Activated CD8-positive, alpha-beta T cell treated with anti-CD3 and anti-CD28 coated beads for 36 hours (primary cell): ENCODE data around the gene L3MBTL4. TPM values are rescaled to one million over a fixed set of nuclear protein-coding genes. Genes with fewer than 3 reads are reported as not detected.

Source experiments
- ATAC-seq: fragments of 200-7000 bp; cut with Tn5 transposase; one replicate; pipeline ENCODE4 v1.10.0; 2021; ENCODE audit warnings: mild to moderate bottlenecking, moderate library complexity
- CTCF ChIA-PET: fragments of 350-600 bp; sonication (Branson Sonifier 250); formaldehyde crosslinking; loops from one replicate; lab custom pipeline; 2021; ENCODE audit warnings: antibody characterized with exemption; lab: Charles Lee
- POLR2A ChIA-PET: fragments of 350-600 bp; sonication (Branson Sonifier 250); formaldehyde crosslinking; loops from one replicate; lab custom pipeline; 2021; ENCODE audit warnings: antibody characterized with exemption; lab: Charles Lee
- DNase-seq: peaks from one replicate; pipeline ENCODE4 v3.0.0-alpha.2; 2020
- H3K27ac Mint-ChIP-seq: one replicate; pipeline ENCODE4 v1.8.0; 2021; ENCODE audit warnings: mild to moderate bottlenecking, mixed read lengths
- H3K27me3 Mint-ChIP-seq: one replicate; pipeline ENCODE4 v1.8.0; 2021; ENCODE audit warnings: mixed read lengths
- H3K36me3 Mint-ChIP-seq: one replicate; pipeline ENCODE4 v1.8.0; 2021; ENCODE audit warnings: low read depth, mixed read lengths
- H3K4me1 Mint-ChIP-seq: one replicate; pipeline ENCODE4 v1.8.0; 2021; ENCODE audit warnings: low read depth, mixed read lengths
- H3K4me3 Mint-ChIP-seq: one replicate; pipeline ENCODE4 v1.8.0; 2021; ENCODE audit warnings: mild to moderate bottlenecking, moderate library complexity, mixed read lengths
- H3K9me3 Mint-ChIP-seq: one replicate; pipeline ENCODE4 v1.8.0; 2021; ENCODE audit warnings: mixed read lengths
- intact Hi-C: fragments of 100-400 bp; cut with micrococcal nuclease; formaldehyde crosslinking; loops from one replicate; pipeline ENCODE4 v1.10.0; 2022
- total RNA-seq, 2 experiments: library from RNA; stranded (reverse); gene quantifications; one replicate each; pipeline ENCODE4 v1.2.3, GENCODE V29; 2021
- TF ChIP-seq, protein P1 (sequence below): fragments of 200-600 bp; IDR thresholded peaks from one replicate; pipeline ENCODE4 v1.8.0; 2022; ENCODE audit warnings: antibody characterized with exemption, mild to moderate bottlenecking

Gene L3MBTL4
- total RNA-seq, 2 experiments from 2014 or later, result not detected

- ATAC-seq (no peak), DNase-seq (no peak)
- H3K27ac Mint-ChIP-seq, result no peak overlapping the region
- intact Hi-C loops, result no loop called here
- H3K9me3 Mint-ChIP-seq, result no peaks in the 10 kb centered on the region
- ChIA-PET CTCF (no interaction called here), POLR2A (no interaction called here)
- H3K27me3 Mint-ChIP-seq, result peaks cover 1% of the 10 kb centered on the region
- H3K4me3 Mint-ChIP-seq, result no peak overlapping the region
- TF ChIP-seq, protein P1, sequence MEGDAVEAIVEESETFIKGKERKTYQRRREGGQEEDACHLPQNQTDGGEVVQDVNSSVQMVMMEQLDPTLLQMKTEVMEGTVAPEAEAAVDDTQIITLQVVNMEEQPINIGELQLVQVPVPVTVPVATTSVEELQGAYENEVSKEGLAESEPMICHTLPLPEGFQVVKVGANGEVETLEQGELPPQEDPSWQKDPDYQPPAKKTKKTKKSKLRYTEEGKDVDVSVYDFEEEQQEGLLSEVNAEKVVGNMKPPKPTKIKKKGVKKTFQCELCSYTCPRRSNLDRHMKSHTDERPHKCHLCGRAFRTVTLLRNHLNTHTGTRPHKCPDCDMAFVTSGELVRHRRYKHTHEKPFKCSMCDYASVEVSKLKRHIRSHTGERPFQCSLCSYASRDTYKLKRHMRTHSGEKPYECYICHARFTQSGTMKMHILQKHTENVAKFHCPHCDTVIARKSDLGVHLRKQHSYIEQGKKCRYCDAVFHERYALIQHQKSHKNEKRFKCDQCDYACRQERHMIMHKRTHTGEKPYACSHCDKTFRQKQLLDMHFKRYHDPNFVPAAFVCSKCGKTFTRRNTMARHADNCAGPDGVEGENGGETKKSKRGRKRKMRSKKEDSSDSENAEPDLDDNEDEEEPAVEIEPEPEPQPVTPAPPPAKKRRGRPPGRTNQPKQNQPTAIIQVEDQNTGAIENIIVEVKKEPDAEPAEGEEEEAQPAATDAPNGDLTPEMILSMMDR, result no peak
- H3K36me3 Mint-ChIP-seq, result no peaks in the 10 kb centered on the region
- H3K4me1 Mint-ChIP-seq, result no peaks in the 10 kb centered on the region
Observed at GRCh38 chr18:6107794-6108193, 306.9 kb downstream of the L3MBTL4 start.

DNA sequence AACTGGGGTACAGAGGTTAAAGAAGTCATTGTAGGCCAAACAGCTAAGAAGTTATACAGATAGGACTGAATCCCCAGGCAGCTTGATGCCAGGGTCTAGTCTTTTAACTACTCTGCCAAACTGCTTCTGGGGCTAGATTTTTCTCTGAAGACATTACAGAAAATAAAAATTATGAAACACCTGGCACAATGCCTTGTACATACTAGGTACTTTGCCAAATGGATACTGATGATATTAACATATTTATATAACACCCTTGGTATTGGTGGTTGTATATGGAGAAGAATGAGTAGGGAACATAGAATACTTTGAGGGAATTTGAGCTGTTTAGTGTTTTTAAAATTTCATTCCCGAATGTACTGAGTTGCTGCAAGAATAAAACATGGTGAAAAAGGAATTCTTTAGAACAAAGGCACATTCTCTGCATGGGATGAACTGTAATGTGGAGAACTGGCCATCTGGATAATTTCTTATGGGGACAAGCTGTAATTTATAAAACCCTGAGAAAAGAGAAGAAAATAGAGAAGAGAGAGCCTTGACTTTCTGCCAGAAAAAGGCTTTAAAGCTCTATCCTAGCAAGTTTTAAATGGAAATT is 308.5 kb downstream of the L3MBTL4 start:
- POLR2A ChIA-PET, result no interaction called here
- H3K9me3 Mint-ChIP-seq, result no peaks in the 10 kb centered on the region
- ATAC-seq (no peak), DNase-seq (no peak)
- no peaks in the 10 kb centered on the region for H3K4me1 Mint-ChIP-seq
- TF ChIP-seq, protein P1, result no peak
- no peaks in the 10 kb centered on the region for H3K36me3 Mint-ChIP-seq
- intact Hi-C loops, result no loop called here
- no peak overlapping the region for H3K4me3 Mint-ChIP-seq
- CTCF ChIA-PET, result no interaction called here
- H3K27ac Mint-ChIP-seq, result no peak overlapping the region
- H3K27me3 Mint-ChIP-seq, result peaks cover 1% of the 10 kb centered on the region

GRCh38 chr18:6103741-6104140 is 311.0 kb downstream of the L3MBTL4 start:
- ATAC-seq, result no peak
- Mint-ChIP-seq H3K4me1 (no peaks in the 10 kb centered on the region), H3K9me3 (no peaks in the 10 kb centered on the region), H3K4me3 (no peak overlapping the region), H3K27me3 (no peaks in the 10 kb centered on the region), H3K27ac (no peak overlapping the region), H3K36me3 (no peaks in the 10 kb centered on the region)
- intact Hi-C loops, result no loop called here
- TF ChIP-seq, protein P1, result no peak
- DNase-seq, result no peak
- ChIA-PET CTCF (no interaction called here), POLR2A (no interaction called here)

GRCh38 chr18:6096730-6097129 is 318.0 kb downstream of the L3MBTL4 start:
- Mint-ChIP-seq H3K4me1 (no peaks in the 10 kb centered on the region), H3K9me3 (no peaks in the 10 kb centered on the region), H3K27ac (no peak overlapping the region), H3K27me3 (no peaks in the 10 kb centered on the region), H3K4me3 (no peak overlapping the region), H3K36me3 (no peaks in the 10 kb centered on the region)
- ATAC-seq (no peak), DNase-seq (no peak)
- CTCF ChIA-PET, result no interaction called here
- TF ChIP-seq, protein P1, result no peak
- intact Hi-C loops, result no loop called here
- POLR2A ChIA-PET, result no interaction called here

DNA sequence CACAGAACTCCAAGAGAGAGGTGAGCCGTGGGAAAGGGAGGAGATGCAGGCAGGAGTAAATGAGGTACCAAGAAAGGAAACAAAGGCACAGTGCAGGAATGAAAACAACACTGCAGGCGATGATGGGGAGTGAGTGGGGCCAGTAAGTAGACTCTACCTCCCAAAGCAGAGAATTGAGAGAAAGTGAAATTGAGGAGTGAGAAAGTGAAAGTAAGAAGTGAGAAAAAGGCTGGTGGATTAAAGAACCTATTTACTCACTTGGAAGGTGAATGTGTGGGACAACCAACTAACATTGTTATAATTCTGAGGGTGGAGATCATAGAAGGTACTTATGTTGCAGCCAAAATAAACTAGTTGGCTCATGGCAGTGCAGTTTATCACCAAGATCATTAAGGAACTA is 326.3 kb downstream of the L3MBTL4 start:
- intact Hi-C loops, result no loop called here
- no peaks in the 10 kb centered on the region for H3K36me3 Mint-ChIP-seq
- ATAC-seq (no peak), DNase-seq (no peak)
- no peak overlapping the region for H3K4me3 Mint-ChIP-seq
- H3K4me1 Mint-ChIP-seq, result peaks cover 4% of the 10 kb centered on the region
- H3K27ac Mint-ChIP-seq, result no peak overlapping the region
- ChIA-PET CTCF (no interaction called here), POLR2A (no interaction called here)
- H3K9me3 Mint-ChIP-seq, result no peaks in the 10 kb centered on the region
- TF ChIP-seq, protein P1, result no peak
- H3K27me3 Mint-ChIP-seq, result no peaks in the 10 kb centered on the region
